HG03103 (cell line): ENCODE results near the gene FBXL17.

Experiments used
- ATAC-seq: cut with Tn5 transposase; IDR thresholded peaks from one replicate; pipeline ENCODE4 v1.9.1; 2021; ENCODE audit warnings: low read depth; ENCODE audit not compliant: unreplicated experiment

The FBXL17 gene

GRCh38 chr5:107930891-107931290 lies 451.0 kb downstream of the FBXL17 start:
- ATAC-seq = no peak

- ATAC-seq = no peak
Measured at GRCh38 chr5:107930092-107930491, 451.8 kb downstream of the FBXL17 start.

GRCh38 chr5:107929080-107929479 lies 452.8 kb downstream of the FBXL17 start:
- ATAC-seq = no peak

GRCh38 chr5:107926121-107926520 lies 455.8 kb downstream of the FBXL17 start:
- ATAC-seq = no peak

- no peak for ATAC-seq
Measured at GRCh38 chr5:107925200-107925599, 456.7 kb downstream of the FBXL17 start.

- no peak for ATAC-seq
Measured at GRCh38 chr5:107919969-107920368, 461.9 kb downstream of the FBXL17 start.

- no peak for ATAC-seq
Measured at GRCh38 chr5:107919361-107919760, 462.5 kb downstream of the FBXL17 start.

GRCh38 chr5:107917983-107918382 lies 463.9 kb downstream of the FBXL17 start:
- ATAC-seq = no peak

- ATAC-seq = no peak
Measured at GRCh38 chr5:107916731-107917725, 464.9 kb downstream of the FBXL17 start.

- ATAC-seq = no peak
Measured at GRCh38 chr5:107915176-107915812, 466.6 kb downstream of the FBXL17 start.

GRCh38 chr5:107913494-107913893 lies 468.4 kb downstream of the FBXL17 start:
- ATAC-seq = no peak

GRCh38 chr5:107900721-107901120 lies 481.2 kb downstream of the FBXL17 start:
- ATAC-seq = no peak

- ATAC-seq = no peak
Measured at GRCh38 chr5:107894361-107894760, 487.5 kb downstream of the FBXL17 start.

- ATAC-seq = no peak
Measured at GRCh38 chr5:107893642-107894041, 488.3 kb downstream of the FBXL17 start.

GRCh38 chr5:107889387-107889786 lies 492.5 kb downstream of the FBXL17 start:
- ATAC-seq = no peak

- ATAC-seq = no peak
Measured at GRCh38 chr5:107888541-107888940, 493.4 kb downstream of the FBXL17 start.

GRCh38 chr5:107887166-107887943 lies 494.5 kb downstream of the FBXL17 start:
- ATAC-seq = no peak

GRCh38 chr5:107885601-107886000 lies 496.3 kb downstream of the FBXL17 start:
- ATAC-seq = no peak

GRCh38 chr5:107884871-107885270 lies 497.0 kb downstream of the FBXL17 start:
- no peak for ATAC-seq

GRCh38 chr5:107878661-107879060 lies 503.2 kb downstream of the FBXL17 start:
- no peak for ATAC-seq

- no peak for ATAC-seq
Measured at GRCh38 chr5:107876906-107877305, 505.0 kb downstream of the FBXL17 start.
